ENCODE data around the gene SULT4A1. TPM values are rescaled to one million over a fixed set of nuclear protein-coding genes. Genes with fewer than 3 reads are reported as not detected.
"Not testable (repeated sequence)": the region's sequence is repeated elsewhere in the genome, so short reads cannot be mapped to it uniquely, and the experiment has no call there.

The SULT4A1 gene
- total RNA-seq, 1 experiment from 2014 or later, result 0.50 TPM

DNA sequence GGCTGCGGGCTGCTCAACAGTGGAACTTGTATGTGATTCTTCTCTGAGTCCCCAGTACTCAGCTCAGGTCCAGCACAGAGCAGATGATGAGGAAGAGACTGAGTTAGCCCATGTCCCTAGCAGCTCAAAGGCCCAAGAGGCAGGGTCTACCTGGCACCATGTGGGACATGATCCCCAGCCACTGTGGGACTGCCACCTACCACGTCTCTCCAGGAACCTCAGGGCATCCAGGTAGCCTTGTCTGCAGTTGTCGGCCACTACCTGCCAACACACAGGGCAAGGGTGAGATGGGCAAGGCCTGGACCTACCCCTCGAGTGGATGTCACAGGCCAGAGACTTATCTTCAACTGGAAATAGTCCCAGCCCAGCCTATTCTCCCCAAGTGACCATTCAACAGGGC, 25.1 kb upstream of the SULT4A1 start:
- no peak for DNase-seq (ENCODE audit: low spot score)

DNA sequence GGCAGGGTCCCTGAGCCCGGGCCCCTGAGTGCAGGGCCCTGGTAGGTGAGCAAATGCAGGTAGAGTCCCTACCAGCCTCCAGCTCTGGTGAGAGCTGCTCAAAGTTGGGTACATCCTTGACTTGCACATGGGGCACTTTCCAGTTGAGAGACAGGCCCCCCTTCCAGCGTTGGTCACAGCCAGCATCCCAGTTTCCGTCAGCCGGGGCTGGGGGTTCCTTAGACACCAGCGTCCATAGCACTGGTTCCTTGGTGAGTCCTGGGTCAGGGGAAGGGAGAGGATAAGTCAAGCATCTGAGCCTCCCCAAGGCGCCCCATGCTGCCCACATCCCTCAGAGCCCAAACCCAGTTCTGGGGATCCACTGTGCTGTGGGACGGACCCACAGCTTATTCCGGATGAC, 23.9 kb upstream of the SULT4A1 start:
- DNase-seq (ENCODE audit: low spot score), result no peak

DNA sequence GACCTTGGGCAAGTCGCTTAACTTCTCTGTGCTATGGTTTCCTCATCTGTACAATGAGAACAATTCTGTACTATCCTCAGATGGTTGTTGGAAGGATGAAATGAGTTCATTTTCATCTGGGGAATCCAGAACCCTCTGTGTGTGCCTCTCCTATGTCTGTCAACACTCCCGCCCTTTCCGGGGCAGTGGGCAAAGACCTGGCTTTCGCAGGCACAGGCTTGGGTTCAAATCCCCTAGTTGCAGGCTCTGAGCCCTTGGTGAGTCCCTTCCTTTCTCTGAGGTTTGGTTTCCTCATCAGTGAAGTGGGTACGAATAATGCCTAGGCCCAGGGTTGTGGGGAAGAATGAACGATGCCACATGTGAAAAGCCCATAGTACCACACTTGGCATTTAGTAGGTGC, 23.5 kb upstream of the SULT4A1 start:
- DNase-seq (ENCODE audit: low spot score), result no peak

DNA sequence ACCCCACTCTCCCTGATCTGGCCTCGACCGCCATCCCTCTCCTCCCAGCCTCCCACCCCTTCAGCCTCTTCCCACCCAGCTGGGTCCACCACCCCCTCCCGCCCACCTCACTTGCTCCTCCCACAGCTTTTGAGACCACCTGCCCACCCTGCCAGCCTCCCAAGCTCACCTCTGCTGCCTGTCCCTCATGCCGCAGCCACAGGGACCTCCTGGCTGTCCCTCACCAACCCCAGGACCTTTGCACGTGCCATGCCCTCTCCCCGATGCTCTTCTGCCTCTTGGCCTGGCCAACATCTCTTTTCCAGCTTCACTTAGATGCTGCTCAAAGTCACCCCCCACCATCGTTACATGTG, 23.0 kb upstream of the SULT4A1 start:
- no peak for DNase-seq (ENCODE audit: low spot score)

- DNase-seq (ENCODE audit: low spot score), result no peak
These were observed 22.4 kb upstream of the SULT4A1 start for GRCh38 chr22:43884600-43885318.

DNA sequence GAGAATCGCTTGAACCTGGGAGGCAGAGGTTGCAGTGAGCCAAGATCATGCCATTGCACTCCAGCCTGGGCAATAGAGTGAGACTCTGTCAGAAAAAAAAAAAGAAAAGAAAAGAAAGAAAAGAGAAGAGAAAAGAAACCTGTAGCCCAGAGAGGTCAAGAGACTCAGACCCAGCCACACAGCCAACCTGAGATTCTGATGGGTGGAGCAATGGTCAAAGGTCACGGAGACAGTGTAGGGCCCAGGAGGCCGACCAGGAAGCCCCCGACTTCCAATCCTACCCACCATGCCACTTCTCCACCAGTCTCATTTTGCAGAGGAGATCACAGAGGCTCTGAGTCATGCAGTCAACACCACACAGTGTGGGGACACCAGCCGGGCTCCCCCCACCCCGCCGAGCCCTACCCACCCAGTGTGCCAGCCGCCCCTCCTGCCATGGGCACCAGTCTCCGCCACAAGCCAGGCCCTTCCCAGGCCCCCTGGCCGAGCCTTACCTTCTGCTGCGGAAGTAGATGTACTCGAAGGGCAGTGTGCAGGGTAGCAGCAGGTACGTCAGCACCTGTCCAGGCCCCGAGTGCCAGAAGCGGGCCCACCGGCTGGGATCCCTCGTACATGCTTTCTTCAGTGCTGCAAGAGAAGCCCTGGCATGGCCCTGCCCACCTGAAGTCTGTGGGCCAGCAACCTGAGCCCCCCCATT, 21.6 kb upstream of the SULT4A1 start:
- no peak for DNase-seq (ENCODE audit: low spot score)

DNA sequence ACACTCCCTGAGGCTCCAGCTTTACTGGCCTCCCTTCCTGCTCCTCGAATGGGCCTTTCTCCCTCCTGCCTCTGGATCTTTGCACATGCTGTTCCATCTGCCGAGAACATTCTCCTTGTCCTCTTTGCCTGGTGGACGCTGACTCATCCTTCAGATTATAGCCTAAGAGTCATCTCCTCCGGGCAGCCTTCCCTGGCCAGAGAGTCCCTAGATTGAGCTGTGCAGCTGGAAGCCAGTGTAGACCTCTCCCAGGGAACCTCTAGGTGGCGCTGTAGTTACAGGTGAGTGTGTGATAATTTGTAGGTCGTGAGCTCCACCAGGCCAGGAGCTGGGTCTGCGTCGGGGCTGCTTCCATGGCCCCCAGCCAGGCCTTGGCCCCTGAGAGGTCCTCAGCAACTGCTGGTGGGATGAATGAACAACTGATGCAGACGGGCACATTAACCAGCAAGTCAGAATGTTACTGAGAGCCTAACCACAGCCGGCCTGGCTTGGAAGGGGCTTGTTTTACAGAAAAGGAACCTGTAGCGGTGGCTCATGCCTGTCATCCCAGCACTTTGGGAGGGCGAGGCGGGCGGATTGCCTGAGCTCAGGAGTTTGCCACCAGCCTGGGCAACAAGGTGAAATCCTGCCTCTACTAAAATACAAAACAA, 20.8 kb upstream of the SULT4A1 start:
- DNase-seq (ENCODE audit: low spot score), result peak; percentile 66

DNA sequence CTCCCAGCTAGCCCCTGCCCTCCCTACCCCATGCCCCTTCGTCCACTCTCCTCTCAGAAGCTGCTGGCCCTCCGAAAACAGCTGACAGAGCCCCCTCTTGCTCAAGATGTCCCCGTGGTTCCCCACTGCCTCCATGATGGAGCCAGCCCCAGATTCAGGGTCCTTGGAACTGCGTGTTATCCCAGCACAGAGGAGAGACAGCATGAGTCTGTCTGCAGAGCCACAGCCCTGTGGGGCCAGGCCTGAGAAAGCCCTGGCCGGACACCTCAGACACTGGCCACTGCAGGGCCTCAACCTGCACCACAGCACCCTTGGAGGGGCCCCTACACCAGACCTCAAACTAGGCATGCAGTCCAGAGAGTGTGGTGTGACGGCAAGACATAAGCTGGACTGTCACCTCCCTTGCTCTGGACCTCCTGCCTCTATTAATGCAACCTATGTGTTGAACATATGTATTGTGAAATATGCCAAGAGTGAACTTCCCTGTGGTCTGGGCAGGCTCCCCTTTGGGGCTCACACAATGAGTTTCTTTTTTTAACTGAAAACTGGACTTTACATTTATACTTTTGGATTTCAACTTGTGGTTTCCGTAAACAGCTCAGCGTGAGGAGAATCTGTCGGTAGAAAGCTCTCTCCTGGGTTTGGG, 19.9 kb upstream of the SULT4A1 start:
- no peak for DNase-seq (ENCODE audit: low spot score)

DNA sequence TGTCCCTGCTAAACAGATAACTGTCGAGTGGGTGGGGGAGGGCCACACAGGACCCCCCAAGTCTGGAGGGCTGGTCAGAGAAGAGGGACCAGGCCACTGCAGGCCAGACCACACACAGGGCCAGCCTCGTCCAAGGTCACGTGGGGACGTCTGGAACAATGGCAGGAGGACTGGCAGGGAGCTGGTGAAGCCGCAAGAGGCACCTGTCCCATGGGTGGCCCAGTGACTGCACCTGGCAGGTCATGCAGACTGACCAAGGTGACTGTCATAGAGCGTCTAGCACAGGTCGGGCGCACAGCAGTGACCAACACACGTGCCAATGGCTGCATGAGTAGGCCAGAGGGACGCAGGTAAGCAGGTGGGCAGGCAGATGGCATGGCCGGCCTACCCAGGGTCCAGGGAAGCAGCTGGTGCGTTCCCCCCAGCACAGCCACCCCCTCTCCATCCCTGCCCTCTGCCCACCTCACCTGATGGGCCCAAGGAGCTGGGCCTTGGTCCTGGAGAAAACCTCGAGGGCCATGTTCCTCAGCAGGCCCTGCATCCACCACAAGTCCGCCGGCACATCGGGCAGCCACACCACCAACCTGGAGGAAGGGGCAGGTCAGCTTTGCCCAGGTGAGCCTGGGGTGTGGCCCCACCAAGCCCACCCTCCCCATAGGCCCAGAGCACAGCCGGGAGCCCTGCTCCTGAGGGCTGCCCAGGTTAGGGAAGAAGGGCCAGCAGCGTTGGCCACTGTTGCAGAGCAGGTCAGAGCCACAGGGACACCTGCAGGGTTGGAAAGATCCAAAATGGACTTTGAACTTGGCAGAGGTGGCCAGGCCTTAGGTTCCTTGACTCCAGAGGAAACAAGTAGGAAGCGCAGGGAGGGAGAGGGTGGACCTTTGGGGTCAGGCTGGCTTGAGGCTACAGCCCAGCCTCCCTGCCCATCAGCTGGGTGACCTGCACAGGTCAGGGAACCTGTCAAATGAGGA, 19.1 kb upstream of the SULT4A1 start:
- no peak for DNase-seq (ENCODE audit: low spot score)

DNA sequence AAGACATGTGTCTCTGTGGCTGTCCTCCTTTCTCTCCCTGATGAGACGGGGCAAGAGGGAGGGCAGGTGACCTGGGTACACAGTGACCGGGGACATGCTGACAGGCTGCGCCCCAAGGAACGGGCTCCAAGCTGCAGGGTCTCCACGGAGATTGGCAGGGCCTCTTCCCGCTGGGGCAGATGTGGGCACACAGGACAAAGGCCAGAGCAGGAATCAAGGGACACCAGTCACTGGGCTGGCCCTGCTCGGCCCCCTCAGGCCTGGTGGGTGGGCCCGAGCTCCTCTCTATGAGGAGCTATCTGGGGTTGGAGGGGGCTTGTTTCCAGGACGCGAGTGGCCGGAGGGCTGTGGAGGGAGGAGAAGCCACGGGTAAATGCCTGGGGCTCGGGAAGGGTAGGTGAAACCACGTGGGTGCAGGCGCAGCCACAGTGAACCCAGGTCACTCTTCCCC, 18.3 kb upstream of the SULT4A1 start:
- DNase-seq (ENCODE audit: low spot score), result no peak

- DNase-seq (ENCODE audit: low spot score), result no peak
These were observed 17.7 kb upstream of the SULT4A1 start for GRCh38 chr22:43879901-43880540.

GRCh38 chr22:43878831-43879550, 16.7 kb upstream of the SULT4A1 start:
- DNase-seq (ENCODE audit: low spot score), result no peak

DNA sequence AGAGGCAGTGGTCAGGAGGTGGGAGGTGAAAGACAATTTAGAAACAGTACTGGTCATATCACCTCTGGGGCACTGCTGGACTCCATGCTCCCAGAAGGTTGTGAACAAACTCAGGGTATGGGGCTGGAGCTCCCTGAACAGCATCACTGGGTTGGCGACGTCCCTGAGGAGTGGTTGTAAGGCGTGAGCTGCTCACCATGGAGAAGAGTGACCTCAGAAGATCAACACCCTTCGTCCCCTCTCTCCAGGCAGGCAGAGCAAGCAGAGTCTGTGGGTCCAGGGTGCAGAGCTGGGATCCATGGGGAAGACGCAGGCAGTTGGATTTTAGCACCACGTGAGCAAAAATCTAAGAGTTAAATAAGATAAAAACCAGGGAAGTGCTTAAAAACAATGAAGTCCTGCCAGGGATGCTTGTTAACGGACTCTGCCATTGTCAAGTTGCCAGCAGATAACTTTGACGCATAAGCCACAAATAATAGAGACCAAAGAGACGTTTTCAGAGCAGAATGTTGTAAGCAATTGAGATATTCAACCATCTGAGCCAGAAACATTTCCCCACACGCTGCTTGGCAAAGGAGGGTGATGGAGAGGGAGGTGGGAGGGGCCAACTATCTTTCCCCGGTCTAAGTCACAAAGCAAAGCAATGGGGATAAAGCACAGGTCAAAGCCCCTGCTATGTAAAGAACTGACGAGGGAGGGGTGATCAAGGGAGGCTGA, 15.9 kb upstream of the SULT4A1 start:
- no peak for DNase-seq (ENCODE audit: low spot score)

- no peak for DNase-seq (ENCODE audit: low spot score)
These were observed 14.7 kb upstream of the SULT4A1 start for GRCh38 chr22:43876866-43877509.

- no peak for DNase-seq (ENCODE audit: low spot score)
These were observed 7.5 kb upstream of the SULT4A1 start for GRCh38 chr22:43869799-43870198.

DNA sequence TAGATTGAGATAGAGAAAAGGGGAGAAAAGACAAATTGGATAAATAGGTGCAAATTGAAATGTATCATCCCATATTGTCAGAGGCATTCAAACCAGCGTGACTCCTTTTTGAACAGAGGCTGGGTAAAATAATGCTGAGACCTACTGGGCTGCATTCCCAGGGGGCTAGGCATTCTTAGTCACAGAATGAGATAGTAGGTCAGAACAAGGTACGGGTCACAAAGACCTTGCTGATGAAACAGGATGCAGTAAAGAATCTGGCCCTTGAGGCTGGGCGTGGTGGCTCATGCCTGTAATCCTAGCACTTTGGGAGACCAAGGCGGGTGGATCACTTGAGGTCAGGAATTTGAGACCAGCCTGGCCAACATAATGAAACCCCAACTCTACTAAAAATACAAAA, 6.7 kb upstream of the SULT4A1 start:
- not testable (repeated sequence) for DNase-seq (ENCODE audit: low spot score)

DNA sequence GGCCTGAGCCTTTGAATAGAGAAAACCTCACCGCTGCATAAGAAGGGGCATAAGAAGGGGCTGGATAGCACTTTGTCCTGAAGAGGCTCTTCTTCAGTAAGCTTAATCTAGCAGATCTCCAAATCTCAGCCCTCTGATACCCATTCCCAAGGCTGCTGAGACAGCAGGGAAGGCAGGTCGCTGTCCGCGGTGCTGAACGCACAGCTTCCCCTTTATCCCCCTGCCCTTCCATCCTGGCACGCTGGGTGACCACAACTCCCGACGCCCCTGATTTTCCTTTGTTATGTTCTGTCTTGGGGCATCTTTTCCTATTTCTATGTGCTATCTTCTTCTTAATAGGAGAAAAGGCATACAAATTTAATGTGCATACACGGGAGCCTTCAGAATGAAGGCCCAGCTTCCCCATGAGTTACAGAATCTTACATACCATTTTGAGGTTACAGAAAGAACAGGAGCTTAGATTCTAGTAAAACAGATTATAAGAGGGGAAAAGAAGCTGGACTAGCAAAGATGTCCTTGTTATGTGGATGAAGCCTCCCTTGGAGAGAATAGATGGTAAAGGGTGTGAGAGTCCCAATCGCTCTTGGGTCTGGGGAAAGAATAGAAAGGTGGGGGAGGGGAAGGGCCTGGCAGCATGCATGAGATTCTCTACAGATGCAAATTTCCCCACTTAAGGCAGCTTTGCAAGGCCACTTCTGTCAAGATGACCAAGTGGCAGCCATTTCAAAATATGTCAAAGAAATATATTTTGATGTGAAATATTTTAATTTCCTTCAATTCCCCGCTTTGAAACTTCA, 5.7 kb upstream of the SULT4A1 start:
- DNase-seq (ENCODE audit: low spot score), result peak; percentile 40

DNA sequence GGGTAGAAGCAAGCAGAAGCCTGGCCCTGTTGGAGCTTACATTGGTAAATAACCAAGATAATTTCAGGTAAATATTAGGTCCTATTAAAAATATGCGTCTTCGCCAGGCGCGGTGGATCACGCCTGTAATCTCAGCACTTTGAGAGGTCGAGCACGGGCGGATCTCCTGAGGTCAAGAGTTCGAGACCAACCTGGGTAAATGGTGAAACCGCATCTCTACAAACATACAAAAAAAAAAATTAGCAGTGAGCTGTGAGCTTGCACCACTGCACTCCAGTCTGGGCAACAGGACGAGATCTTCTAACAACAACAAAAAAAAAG, 529 bp upstream of the SULT4A1 start:
- DNase-seq (ENCODE audit: low spot score), result no peak
